Panc1 (cell line): ENCODE results near the gene LBR. TPM values are rescaled to one million over a fixed set of nuclear protein-coding genes. Genes with fewer than 3 reads are reported as not detected.

ENCODE experiments used
- ATAC-seq: fragments of 200-7000 bp; cut with Tn5 transposase; 2 replicates; pipeline ENCODE4 v1.9.1; 2020; ENCODE audit warnings: mild to moderate bottlenecking, moderate library complexity
- BruUV-seq: library from RNA; stranded (reverse); fragments of 400-500 nt; replicated peaks from 2 replicates; lab custom pipeline; 2021; lab: Mats Ljungman, UMichigan
- CTCF ChIA-PET: fragments of 300-600 bp; sonication (Branson Sonifier 250); formaldehyde crosslinking; loops from one replicate; lab custom pipeline; 2022; ENCODE audit warnings: antibody characterized with exemption; lab: Charles Lee
- POLR2A ChIA-PET: fragments of 300-600 bp; sonication (Branson Sonifier 250); formaldehyde crosslinking; loops from one replicate; lab custom pipeline; 2022; ENCODE audit warnings: antibody characterized with exemption; lab: Charles Lee
- DNase-seq: peaks from one replicate; pipeline ENCODE4 v3.0.0-alpha.2; 2010; ENCODE audit warnings: low read depth, low spot score
- H3K27ac ChIP-seq: 2 replicates; pipeline ENCODE4 v1.5.1; 2011; ENCODE audit warnings: mild to moderate bottlenecking, low read length, inconsistent platforms
- H3K27me3 ChIP-seq: fragments of 200-500 bp; sonication (Bioruptor generic); 2 replicates; pipeline ENCODE4 v1.6.0; 2014; ENCODE audit warnings: low read length, inconsistent platforms; ENCODE audit not compliant: control insufficient read depth, insufficient read depth
- H3K36me3 ChIP-seq: fragments of 200-500 bp; sonication (Bioruptor generic); 2 replicates; pipeline ENCODE4 v1.5.1; 2014; ENCODE audit warnings: inconsistent platforms, mild to moderate bottlenecking, low read length, moderate library complexity; ENCODE audit not compliant: control insufficient read depth, insufficient read depth
- H3K4me1 ChIP-seq: 2 replicates; pipeline ENCODE4 v1.5.1; 2011; ENCODE audit warnings: inconsistent platforms, mild to moderate bottlenecking, low read length, moderate library complexity; ENCODE audit not compliant: control insufficient read depth, insufficient read depth
- H3K4me3 ChIP-seq, 2 experiments: 2 replicates each; pipeline ENCODE4 v1.5.1; 2011 to 2012; ENCODE audit warnings: low read depth in 2 of 2, low read length in 2 of 2, mild to moderate bottlenecking in 2 of 2, inconsistent platforms in 1 of 2, moderate library complexity in 1 of 2
- H3K9me3 ChIP-seq: fragments of 200-500 bp; sonication (Bioruptor generic); 2 replicates; pipeline ENCODE4 v1.5.1; 2014; ENCODE audit warnings: low read depth, mild to moderate bottlenecking, inconsistent platforms, low read length, moderate library complexity; ENCODE audit not compliant: control insufficient read depth, insufficient read depth
- POLR2AphosphoS5 ChIP-seq: IDR thresholded peaks from 2 replicates; pipeline ENCODE4 v1.6.1; 2012; ENCODE audit warnings: mild to moderate bottlenecking, low read depth, low read length, moderate library complexity
- SIN3A ChIP-seq: IDR thresholded peaks from 2 replicates; pipeline ENCODE4 v1.6.1; 2012; ENCODE audit warnings: low read depth, mild to moderate bottlenecking, low read length, moderate library complexity, borderline replicate concordance; ENCODE audit not compliant: insufficient read depth
- TCF7L2 ChIP-seq: IDR thresholded peaks from 2 replicates; pipeline ENCODE4 v1.6.1; 2011; ENCODE audit warnings: mild to moderate bottlenecking, low read depth, low read length, inconsistent platforms
- in situ Hi-C: cut with HindIII; loops from 2 replicates; pipeline ENCODE4 v1.10.0; 2016; ENCODE audit warnings: low sequenced_read_pairs, low pct_unique_long_range_greater_than_20kb
- intact Hi-C: fragments of 100-400 bp; cut with micrococcal nuclease; formaldehyde crosslinking; loops from one replicate; pipeline ENCODE4 v1.10.0; 2022; ENCODE audit not compliant: unreplicated experiment
- total RNA-seq: library from RNA; stranded (reverse); gene quantifications from one replicate; pipeline ENCODE4 v1.2.1, GENCODE V29; 2021; ENCODE audit not compliant: unreplicated experiment
- TF ChIP-seq, protein P1 (sequence below), 2 experiments: IDR thresholded peaks; 2 replicates each; pipeline ENCODE4 v1.6.1; 2011 to 2012; ENCODE audit warnings: low read depth in 2 of 2, control low read depth in 1 of 2, low read length in 1 of 2, mild to moderate bottlenecking in 1 of 2, moderate library complexity in 1 of 2; ENCODE audit not compliant: insufficient read depth in 1 of 2
- TF ChIP-seq, protein P2 (sequence below): fragments of 450-650 bp; IDR thresholded peaks from 2 replicates; pipeline ENCODE4 v1.5.1; 2017; ENCODE audit warnings: mild to moderate bottlenecking

The LBR gene
- total RNA-seq, 1 experiment from 2014 or later: 58.2 TPM

DNA sequence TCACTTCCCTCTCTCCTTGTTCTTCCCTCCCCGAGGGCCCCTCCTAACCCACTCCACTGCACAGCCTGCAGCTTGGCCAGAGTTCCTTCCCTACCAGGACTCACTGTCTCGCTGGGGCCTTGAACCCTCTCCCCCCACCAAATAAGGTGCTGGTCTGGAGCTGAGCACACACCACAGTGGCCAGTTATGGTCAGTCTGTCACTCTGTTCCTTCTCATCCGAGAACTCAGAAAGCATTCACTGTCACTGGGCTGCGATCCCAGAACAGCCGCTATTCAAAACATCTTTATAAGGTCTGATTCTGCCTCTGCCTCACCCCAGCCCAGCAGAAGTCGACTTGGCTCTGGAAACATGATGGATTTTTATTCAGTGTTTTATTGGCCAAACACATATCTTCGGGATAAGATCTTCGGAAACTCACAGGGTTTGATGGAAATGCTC lies 19.8 kb upstream of the LBR start:
- no peaks in the 10 kb centered on the region for H3K27me3 ChIP-seq
- intact Hi-C loops (no loop called here), in situ Hi-C loops (no loop called here)
- ATAC-seq (no peak), DNase-seq (no peak)
- H3K4me1 ChIP-seq: no peaks in the 10 kb centered on the region
- CTCF ChIA-PET: no interaction called here
- no peaks in the 10 kb centered on the region for H3K36me3 ChIP-seq
- no TSS peak for BruUV-seq
- no peak for TF ChIP-seq TCF7L2
- no peak overlapping the region for H3K4me3 ChIP-seq
- no peak overlapping the region for H3K27ac ChIP-seq
- POLR2A ChIA-PET: no interaction called here
- no peaks in the 10 kb centered on the region for H3K9me3 ChIP-seq

DNA sequence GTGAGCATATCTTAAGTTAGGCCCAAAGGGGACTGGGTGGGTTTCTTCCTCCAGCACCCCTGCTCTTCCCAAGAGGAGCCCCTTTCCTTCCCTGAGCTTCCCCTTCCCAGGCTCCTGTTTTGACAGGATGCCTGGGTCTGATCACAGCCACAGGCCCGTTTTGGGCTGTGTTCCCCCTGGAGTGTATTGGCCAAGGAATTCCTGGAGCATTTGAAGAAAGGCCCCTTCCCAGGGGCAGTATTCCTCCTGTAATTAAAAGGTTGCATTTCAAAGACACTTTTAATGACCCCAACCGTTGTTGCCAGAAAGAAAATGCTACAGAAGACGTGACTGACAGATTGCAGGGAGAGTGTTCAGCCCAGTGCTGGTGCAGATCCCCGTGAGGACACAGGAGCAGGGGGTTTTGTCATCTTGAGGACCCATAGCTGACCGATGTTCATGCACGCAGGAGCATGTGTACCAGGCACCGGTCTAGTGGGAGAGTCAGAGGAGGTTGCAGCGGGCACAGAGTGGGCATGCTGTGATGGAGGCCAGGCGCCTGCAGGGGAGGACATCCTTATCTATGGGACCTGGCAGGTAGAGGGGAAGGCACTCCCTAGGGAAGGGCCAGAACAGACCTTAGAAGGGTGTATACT lies 19.3 kb upstream of the LBR start:
- intact Hi-C loops: no loop called here
- DNase-seq (no peak), ATAC-seq (no peak)
- Histone ChIP-seq H3K36me3 (no peaks in the 10 kb centered on the region), H3K27me3 (no peaks in the 10 kb centered on the region), H3K4me3 (no peak overlapping the region), H3K9me3 (no peaks in the 10 kb centered on the region), H3K27ac (no peak overlapping the region), H3K4me1 (no peaks in the 10 kb centered on the region)
- CTCF ChIA-PET: no interaction called here
- in situ Hi-C loops: no loop called here
- POLR2A ChIA-PET: no interaction called here
- BruUV-seq: no TSS peak
- no peak for TF ChIP-seq SIN3A
- TF ChIP-seq, protein P1, sequence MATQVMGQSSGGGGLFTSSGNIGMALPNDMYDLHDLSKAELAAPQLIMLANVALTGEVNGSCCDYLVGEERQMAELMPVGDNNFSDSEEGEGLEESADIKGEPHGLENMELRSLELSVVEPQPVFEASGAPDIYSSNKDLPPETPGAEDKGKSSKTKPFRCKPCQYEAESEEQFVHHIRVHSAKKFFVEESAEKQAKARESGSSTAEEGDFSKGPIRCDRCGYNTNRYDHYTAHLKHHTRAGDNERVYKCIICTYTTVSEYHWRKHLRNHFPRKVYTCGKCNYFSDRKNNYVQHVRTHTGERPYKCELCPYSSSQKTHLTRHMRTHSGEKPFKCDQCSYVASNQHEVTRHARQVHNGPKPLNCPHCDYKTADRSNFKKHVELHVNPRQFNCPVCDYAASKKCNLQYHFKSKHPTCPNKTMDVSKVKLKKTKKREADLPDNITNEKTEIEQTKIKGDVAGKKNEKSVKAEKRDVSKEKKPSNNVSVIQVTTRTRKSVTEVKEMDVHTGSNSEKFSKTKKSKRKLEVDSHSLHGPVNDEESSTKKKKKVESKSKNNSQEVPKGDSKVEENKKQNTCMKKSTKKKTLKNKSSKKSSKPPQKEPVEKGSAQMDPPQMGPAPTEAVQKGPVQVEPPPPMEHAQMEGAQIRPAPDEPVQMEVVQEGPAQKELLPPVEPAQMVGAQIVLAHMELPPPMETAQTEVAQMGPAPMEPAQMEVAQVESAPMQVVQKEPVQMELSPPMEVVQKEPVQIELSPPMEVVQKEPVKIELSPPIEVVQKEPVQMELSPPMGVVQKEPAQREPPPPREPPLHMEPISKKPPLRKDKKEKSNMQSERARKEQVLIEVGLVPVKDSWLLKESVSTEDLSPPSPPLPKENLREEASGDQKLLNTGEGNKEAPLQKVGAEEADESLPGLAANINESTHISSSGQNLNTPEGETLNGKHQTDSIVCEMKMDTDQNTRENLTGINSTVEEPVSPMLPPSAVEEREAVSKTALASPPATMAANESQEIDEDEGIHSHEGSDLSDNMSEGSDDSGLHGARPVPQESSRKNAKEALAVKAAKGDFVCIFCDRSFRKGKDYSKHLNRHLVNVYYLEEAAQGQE (IDR thresholded peaks at IDR 0.05; ENCODE audit: insufficient read depth in 1 of 2, low read depth in 2 of 2, low read length in 1 of 2): no peak
- no peak for TF ChIP-seq POLR2AphosphoS5
- TF ChIP-seq TCF7L2: no peak
- TF ChIP-seq, protein P2, sequence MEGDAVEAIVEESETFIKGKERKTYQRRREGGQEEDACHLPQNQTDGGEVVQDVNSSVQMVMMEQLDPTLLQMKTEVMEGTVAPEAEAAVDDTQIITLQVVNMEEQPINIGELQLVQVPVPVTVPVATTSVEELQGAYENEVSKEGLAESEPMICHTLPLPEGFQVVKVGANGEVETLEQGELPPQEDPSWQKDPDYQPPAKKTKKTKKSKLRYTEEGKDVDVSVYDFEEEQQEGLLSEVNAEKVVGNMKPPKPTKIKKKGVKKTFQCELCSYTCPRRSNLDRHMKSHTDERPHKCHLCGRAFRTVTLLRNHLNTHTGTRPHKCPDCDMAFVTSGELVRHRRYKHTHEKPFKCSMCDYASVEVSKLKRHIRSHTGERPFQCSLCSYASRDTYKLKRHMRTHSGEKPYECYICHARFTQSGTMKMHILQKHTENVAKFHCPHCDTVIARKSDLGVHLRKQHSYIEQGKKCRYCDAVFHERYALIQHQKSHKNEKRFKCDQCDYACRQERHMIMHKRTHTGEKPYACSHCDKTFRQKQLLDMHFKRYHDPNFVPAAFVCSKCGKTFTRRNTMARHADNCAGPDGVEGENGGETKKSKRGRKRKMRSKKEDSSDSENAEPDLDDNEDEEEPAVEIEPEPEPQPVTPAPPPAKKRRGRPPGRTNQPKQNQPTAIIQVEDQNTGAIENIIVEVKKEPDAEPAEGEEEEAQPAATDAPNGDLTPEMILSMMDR: no peak

DNA sequence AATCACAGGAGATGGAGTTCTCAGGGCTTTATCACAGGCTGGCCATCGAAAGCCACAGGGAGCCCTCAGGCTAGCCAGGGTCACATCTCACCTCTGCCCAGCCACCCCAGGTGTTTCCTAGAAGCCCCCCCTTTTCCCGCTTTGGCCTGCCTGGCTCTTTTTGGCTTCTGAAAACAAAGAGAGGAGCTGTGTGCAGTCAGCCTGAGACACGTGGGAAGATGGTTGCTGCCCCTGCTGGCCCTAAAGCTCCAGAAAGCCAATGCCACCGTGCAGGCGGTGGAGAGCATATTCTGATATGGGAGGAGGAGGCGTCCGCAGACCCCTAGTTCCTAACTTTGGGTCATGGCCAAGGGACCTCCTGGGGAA lies 18.7 kb upstream of the LBR start:
- DNase-seq (no peak), ATAC-seq (no peak)
- no peaks in the 10 kb centered on the region for H3K27me3 ChIP-seq
- no peaks in the 10 kb centered on the region for H3K9me3 ChIP-seq
- no peak overlapping the region for H3K27ac ChIP-seq
- ChIA-PET CTCF (no interaction called here), POLR2A (no interaction called here)
- in situ Hi-C loops (no loop called here), intact Hi-C loops (no loop called here)
- TF ChIP-seq, protein P2: no peak
- TF ChIP-seq POLR2AphosphoS5 (no peak), SIN3A (no peak)
- TF ChIP-seq, protein P1 (IDR thresholded peaks at IDR 0.05; ENCODE audit: insufficient read depth in 1 of 2, low read depth in 2 of 2, low read length in 1 of 2): no peak
- BruUV-seq: no TSS peak
- no peak overlapping the region for H3K4me3 ChIP-seq
- H3K36me3 ChIP-seq: no peaks in the 10 kb centered on the region
- no peaks in the 10 kb centered on the region for H3K4me1 ChIP-seq
